ENCODE results near the gene SENP1. TPM values are rescaled to one million over a fixed set of nuclear protein-coding genes. Genes with fewer than 3 reads are reported as not detected.
"Not testable (repeated sequence)": the region's sequence is repeated elsewhere in the genome, so short reads cannot be mapped to it uniquely, and the experiment has no call there.

SENP1 gene
- total and polyA plus RNA-seq, 3 experiments from 2014 or later = 13.4 to 58.8 (median 57.3) TPM

DNA sequence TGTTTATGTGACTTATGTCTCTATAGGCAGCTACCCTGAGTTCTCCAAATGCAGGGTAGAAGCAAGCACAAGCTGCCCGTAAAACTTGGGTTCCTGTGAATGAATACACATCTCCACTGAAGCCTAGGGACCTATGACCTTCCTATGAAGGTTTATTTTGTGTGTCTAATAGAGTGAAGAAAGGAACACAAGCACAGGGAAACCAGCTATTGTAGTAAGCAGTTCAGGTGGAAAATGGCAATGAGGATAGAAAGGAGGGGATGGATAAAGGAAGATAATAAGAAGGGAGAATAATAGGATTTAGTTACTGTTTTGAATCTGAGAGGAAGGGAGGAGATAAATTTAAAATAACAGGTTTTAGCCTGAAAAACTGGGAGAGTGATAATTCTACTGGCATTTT, 15.6 kb upstream of the SENP1 start:
- no peak overlapping the region for H3K4me3 ChIP-seq (ENCODE audit: low read length)

DNA sequence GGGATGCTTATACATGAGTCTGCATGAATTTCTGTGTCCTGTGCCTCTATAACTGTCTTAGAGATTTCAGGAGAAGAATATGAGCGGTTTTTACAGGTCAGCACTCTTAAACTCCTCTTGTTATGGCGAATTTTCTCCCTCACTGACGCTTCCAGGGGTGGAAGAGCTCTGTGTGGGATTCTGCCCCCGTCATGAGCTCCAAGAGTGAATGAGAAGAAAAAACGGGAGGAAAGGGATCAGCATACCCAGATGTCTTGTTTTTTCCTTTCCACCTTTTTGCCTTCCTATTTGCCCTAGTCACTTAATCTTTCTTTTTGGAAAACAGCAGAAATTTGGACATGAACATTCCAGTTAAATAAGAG, 13.9 kb upstream of the SENP1 start:
- Histone ChIP-seq H3K9me3 (ENCODE audit: low read length) (no peaks in the 10 kb centered on the region), H3K36me3 (ENCODE audit: insufficient read depth, low read length) (no peaks in the 10 kb centered on the region), H3K27me3 (ENCODE audit: insufficient read depth, low read length, poor library complexity, severe bottlenecking) (no peaks in the 10 kb centered on the region), H3K27ac (ENCODE audit: low read depth, low read length) (no peak overlapping the region), H3K4me1 (ENCODE audit: insufficient read depth, low read length) (peaks cover 4% of the 10 kb centered on the region), H3K4me3 (ENCODE audit: low read length) (peak overlapping the region; percentile 19)
- ChIA-PET CTCF (interaction anchor here (0.9 to 1.4 kb wide), 2 partner anchors 8 to 38 kb away, joined by 3 to 4 read pairs; partner anchors contain the start of gene ASB8), POLR2A (no interaction called here)
- H3K9me3 Mint-ChIP-seq = peaks cover 0 to 1% (median 0%) of the 10 kb centered on the region in 5 donors
- peak overlapping the region in 2 of 8 donors; percentile 57 to 71 for H3K27ac Mint-ChIP-seq
- peaks cover 8 to 25% of the 10 kb centered on the region in 2 donors for H3K27me3 Mint-ChIP-seq
- no peak for DNase-seq
- peak overlapping the region; percentile 89 to 97 (median 92) for H3K4me3 Mint-ChIP-seq
- H3K36me3 Mint-ChIP-seq = peaks cover 0 to 7% (median 4%) of the 10 kb centered on the region in 3 donors
- peaks cover 15 to 23% (median 19%) of the 10 kb centered on the region in 3 donors for H3K4me1 Mint-ChIP-seq

More for the DNA sequence above, 15.6 kb upstream of the SENP1 start:
- Mint-ChIP-seq H3K9me3 (peaks cover 0 to 1% (median 0%) of the 10 kb centered on the region in 5 donors), H3K27ac (peak overlapping the region in 1 of 8 donors; percentile 0), H3K4me1 (peaks cover 15 to 23% (median 19%) of the 10 kb centered on the region in 3 donors), H3K4me3 (no peak overlapping the region), H3K36me3 (peaks cover 0 to 12% (median 9%) of the 10 kb centered on the region in 3 donors), H3K27me3 (peaks cover 0 to 17% of the 10 kb centered on the region in 2 donors)
- no peak for DNase-seq
- H3K27ac ChIP-seq (ENCODE audit: low read depth, low read length) = no peak overlapping the region
- no peaks in the 10 kb centered on the region for H3K36me3 ChIP-seq (ENCODE audit: insufficient read depth, low read length)
- peaks cover 4% of the 10 kb centered on the region for H3K4me1 ChIP-seq (ENCODE audit: insufficient read depth, low read length)
- CTCF ChIA-PET = interaction anchor here (1.2 kb wide), 1 partner anchor 16 kb away, joined by 4 read pairs; the partner anchor contains the start of gene SENP1
- H3K27me3 ChIP-seq (ENCODE audit: insufficient read depth, low read length, poor library complexity, severe bottlenecking) = no peaks in the 10 kb centered on the region
- no peaks in the 10 kb centered on the region for H3K9me3 ChIP-seq (ENCODE audit: low read length)
- POLR2A ChIA-PET = no interaction called here

DNA sequence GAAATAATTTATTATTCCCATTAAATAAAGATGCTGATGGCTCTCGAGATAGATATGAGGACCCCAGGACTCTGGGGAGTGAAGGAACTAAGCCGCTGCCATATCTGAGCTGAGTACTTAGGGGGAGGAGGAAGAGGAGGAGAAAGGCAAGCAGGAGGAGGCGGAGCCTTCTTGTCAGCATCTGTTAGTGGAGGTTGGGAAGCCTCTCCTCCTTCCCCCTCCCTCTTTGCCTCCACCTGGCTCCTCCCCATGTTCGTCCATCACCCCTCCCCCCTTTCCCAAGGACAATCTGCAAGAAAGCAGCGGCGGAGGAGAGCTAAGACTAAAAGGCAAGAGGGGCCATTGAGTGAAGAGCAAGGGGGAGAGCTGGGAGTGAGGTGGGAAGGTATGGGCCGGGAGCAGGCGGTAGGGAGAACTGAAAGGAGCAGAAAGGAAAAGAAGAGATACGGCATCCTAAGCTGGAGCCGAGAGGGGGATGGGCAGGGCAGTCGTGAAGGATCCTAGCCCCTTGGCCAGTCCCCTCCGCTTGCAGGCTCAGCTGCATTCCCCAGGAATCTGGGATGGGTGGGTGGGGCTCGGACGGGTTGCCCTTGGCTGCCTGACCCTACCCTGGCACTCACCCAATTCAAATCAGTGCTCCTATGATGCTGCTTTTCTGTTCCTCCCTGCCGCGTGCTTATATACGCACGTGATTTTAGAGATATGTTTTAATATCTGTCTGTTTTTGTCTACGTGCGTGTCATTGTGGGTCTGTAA, 13.4 kb upstream of the SENP1 start, which contains the start of gene PFKM:
Gene PFKM, plus strand, starts transcription at position 287 of the 756 bp plus-strand sequence. CDS start 3,411 bp downstream, outside the sequence.
- Mint-ChIP-seq H3K4me1 (peaks cover 15 to 23% (median 19%) of the 10 kb centered on the region in 3 donors), H3K27ac (peak within 1 kb of the TSS in 7 of 8 donors; percentile 25 to 88 (median 82)), H3K9me3 (peaks cover 0 to 1% (median 0%) of the 10 kb centered on the region in 5 donors), H3K27me3 (peaks cover 14 to 26% of the 10 kb centered on the region in 2 donors), H3K4me3 (peak within 1 kb of the TSS; percentile 89 to 97 (median 92)), H3K36me3 (peaks cover 0 to 6% (median 3%) of the 10 kb centered on the region in 3 donors)
- peak; percentile 18 to 72 (median 39) for DNase-seq
- no peaks in the 10 kb centered on the region for H3K9me3 ChIP-seq (ENCODE audit: low read length)
- POLR2A ChIA-PET = interaction anchor here (0.9 kb wide), 1 partner anchor 12 kb away, joined by 3 read pairs; no protein-coding TSS in a partner anchor
- peak within 1 kb of the TSS; percentile 2 for H3K27ac ChIP-seq (ENCODE audit: low read depth, low read length)
- H3K27me3 ChIP-seq (ENCODE audit: insufficient read depth, low read length, poor library complexity, severe bottlenecking) = no peaks in the 10 kb centered on the region
- no peaks in the 10 kb centered on the region for H3K36me3 ChIP-seq (ENCODE audit: insufficient read depth, low read length)
- CTCF ChIA-PET = interaction anchor here (1.4 kb wide), 1 partner anchor 9 kb away, joined by 4 read pairs; no protein-coding TSS in a partner anchor
- peaks cover 4% of the 10 kb centered on the region for H3K4me1 ChIP-seq (ENCODE audit: insufficient read depth, low read length)
- peak within 1 kb of the TSS; percentile 82 for H3K4me3 ChIP-seq (ENCODE audit: low read length)

DNA sequence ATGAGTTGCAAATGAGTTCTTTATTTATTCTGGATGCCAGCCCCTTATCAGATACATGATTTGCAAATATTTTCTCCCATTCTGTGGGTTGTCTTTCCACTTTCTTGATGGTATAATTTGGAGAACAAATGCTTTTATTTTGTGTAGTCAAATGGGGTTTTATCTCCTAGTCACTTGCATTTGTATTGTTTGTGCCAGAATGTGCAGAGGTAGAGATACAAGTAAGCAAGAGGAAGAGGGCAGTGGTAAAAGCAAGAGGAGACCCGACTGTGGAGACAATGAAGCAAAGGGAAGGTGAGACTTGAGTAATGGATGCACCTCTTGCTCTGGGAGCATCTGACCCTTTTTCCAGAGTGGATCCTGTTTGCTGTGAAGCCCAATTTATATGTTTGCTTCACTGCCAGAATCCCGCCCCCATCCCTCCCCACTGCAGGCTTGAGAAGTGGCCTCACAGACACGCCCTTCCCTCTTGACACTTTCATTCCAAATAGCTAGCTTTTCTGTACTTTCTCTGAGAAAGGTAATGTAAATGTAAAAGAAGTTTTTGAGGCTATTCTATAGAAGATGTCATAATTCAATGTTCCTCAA, 12.5 kb upstream of the SENP1 start:
- Mint-ChIP-seq H3K27me3 (peaks cover 18 to 26% of the 10 kb centered on the region in 2 donors), H3K9me3 (peaks cover 0 to 1% (median 0%) of the 10 kb centered on the region in 5 donors), H3K36me3 (peaks cover 0 to 5% (median 2%) of the 10 kb centered on the region in 3 donors), H3K4me3 (peak overlapping the region; percentile 89 to 97 (median 92)), H3K4me1 (peaks cover 15 to 23% (median 19%) of the 10 kb centered on the region in 3 donors), H3K27ac (peak overlapping the region in 2 of 8 donors; percentile 25 to 82)
- ChIA-PET POLR2A (interaction anchor here (0.9 kb wide), 1 partner anchor 11 kb away, joined by 3 read pairs; no protein-coding TSS in a partner anchor), CTCF (no interaction called here)
- Histone ChIP-seq H3K4me3 (ENCODE audit: low read length) (no peak overlapping the region), H3K27me3 (ENCODE audit: insufficient read depth, low read length, poor library complexity, severe bottlenecking) (no peaks in the 10 kb centered on the region), H3K27ac (ENCODE audit: low read depth, low read length) (no peak overlapping the region), H3K9me3 (ENCODE audit: low read length) (no peaks in the 10 kb centered on the region), H3K36me3 (ENCODE audit: insufficient read depth, low read length) (no peaks in the 10 kb centered on the region), H3K4me1 (ENCODE audit: insufficient read depth, low read length) (peaks cover 4% of the 10 kb centered on the region)
- no peak for DNase-seq

DNA sequence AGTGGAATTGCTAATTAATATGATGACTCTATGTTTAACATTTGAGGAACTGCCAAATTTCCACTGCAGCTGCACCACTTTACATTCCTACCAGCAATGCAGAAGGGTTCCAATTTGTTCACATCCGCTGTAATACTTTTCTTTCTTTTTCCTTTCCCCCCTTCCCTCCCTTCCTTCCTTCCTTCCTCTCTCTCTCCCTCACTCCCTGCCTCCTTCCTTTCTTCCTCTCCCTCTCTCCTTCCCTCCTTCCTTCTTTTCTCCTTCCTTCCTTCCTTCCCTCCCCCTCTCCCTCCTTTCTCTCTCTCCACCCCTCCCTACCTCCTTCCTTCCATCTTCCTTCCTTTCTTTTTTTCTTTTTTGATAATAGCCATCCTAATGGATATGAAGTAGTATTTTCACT, 10.1 kb upstream of the SENP1 start:
- ChIA-PET POLR2A (no interaction called here), CTCF (no interaction called here)
- H3K4me3 Mint-ChIP-seq = no peak overlapping the region
- no peak overlapping the region for H3K27ac Mint-ChIP-seq
- Histone ChIP-seq H3K4me3 (ENCODE audit: low read length) (no peak overlapping the region), H3K36me3 (ENCODE audit: insufficient read depth, low read length) (no peaks in the 10 kb centered on the region), H3K27me3 (ENCODE audit: insufficient read depth, low read length, poor library complexity, severe bottlenecking) (no peaks in the 10 kb centered on the region), H3K9me3 (ENCODE audit: low read length) (no peaks in the 10 kb centered on the region), H3K4me1 (ENCODE audit: insufficient read depth, low read length) (peaks cover 4% of the 10 kb centered on the region), H3K27ac (ENCODE audit: low read depth, low read length) (no peak overlapping the region)
- peaks cover 18 to 26% of the 10 kb centered on the region in 2 donors for H3K27me3 Mint-ChIP-seq
- peaks cover 0 to 1% (median 0%) of the 10 kb centered on the region in 5 donors for H3K9me3 Mint-ChIP-seq
- H3K4me1 Mint-ChIP-seq = peaks cover 15 to 23% (median 19%) of the 10 kb centered on the region in 3 donors
- DNase-seq = no peak
- H3K36me3 Mint-ChIP-seq = no peaks in the 10 kb centered on the region

DNA sequence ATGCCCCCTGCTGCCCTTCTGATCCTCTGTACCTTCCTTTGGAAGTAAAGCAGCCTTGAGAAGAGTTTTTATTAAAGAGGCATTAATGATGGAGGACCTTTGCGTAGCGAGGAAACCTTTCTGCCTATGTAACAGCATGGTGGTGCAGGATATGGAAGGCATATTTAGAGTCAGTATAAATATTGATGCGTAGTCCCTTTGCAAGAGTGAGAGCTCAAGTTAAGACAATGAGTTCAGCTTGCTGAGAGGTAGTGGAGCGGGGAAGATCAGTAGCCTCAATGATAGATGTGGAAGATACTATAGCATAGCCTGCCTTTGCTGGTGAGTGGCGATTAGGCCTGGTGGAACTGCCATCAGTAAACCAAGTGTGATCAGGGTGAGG, 5.4 kb upstream of the SENP1 start:
- POLR2A ChIA-PET; H3K36me3 Mint-ChIP-seq; H3K9me3 ChIP-seq (ENCODE audit: low read length); H3K4me3 Mint-ChIP-seq; H3K27ac ChIP-seq (ENCODE audit: low read depth, low read length); H3K27ac Mint-ChIP-seq; H3K4me3 ChIP-seq (ENCODE audit: low read length); DNase-seq; H3K27me3 ChIP-seq (ENCODE audit: insufficient read depth, low read length, poor library complexity, severe bottlenecking); H3K36me3 ChIP-seq (ENCODE audit: insufficient read depth, low read length); H3K9me3 Mint-ChIP-seq: not testable (repeated sequence)
- H3K27me3 Mint-ChIP-seq = peaks cover 9 to 18% of the 10 kb centered on the region in 2 donors
- peaks cover 12% of the 10 kb centered on the region for H3K4me1 ChIP-seq (ENCODE audit: insufficient read depth, low read length)
- peaks cover 13 to 25% (median 16%) of the 10 kb centered on the region in 3 donors for H3K4me1 Mint-ChIP-seq
- CTCF ChIA-PET = interaction anchor here (1.0 kb wide), 1 partner anchor 78 kb away, joined by 3 read pairs; no protein-coding TSS in a partner anchor

DNA sequence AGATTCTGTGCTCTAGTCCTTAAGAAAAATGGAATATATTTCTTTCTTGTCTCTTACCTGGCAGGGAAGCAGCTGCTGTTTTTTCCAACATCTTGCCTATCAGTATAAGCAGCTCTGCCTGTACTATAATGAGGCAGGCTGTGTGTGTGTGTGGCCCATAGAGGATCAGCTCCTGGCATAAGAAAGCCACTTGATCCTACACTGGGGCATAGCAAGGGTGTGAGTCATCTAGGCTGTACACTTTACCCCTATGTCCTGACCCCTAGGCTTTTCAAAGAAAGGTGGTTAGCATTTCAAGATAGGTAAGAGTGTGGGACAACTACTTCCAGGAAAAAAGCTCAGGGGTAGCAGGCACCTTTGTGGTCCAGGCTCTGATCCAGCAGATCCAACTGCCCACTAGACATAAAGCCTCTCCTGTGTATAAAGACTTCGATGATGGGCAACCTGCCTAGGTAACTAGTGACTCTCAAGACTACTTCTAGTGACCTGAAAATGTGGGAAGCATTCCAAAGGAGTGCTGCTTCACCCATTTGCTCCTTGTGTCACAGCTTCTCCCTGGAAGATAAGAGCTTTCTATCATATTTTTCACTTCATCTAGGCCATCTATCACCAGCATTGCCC, 4.9 kb upstream of the SENP1 start:
- Histone ChIP-seq H3K36me3 (ENCODE audit: insufficient read depth, low read length) (no peaks in the 10 kb centered on the region), H3K9me3 (ENCODE audit: low read length) (no peaks in the 10 kb centered on the region), H3K4me1 (ENCODE audit: insufficient read depth, low read length) (peaks cover 12% of the 10 kb centered on the region), H3K27ac (ENCODE audit: low read depth, low read length) (no peak overlapping the region), H3K4me3 (ENCODE audit: low read length) (no peak overlapping the region), H3K27me3 (ENCODE audit: insufficient read depth, low read length, poor library complexity, severe bottlenecking) (no peaks in the 10 kb centered on the region)
- Mint-ChIP-seq H3K4me3 (peak overlapping the region in 1 of 7 donors; percentile 32), H3K36me3 (peaks cover 0 to 5% (median 2%) of the 10 kb centered on the region in 3 donors), H3K27me3 (peaks cover 8 to 18% of the 10 kb centered on the region in 2 donors), H3K4me1 (peaks cover 15 to 27% (median 19%) of the 10 kb centered on the region in 3 donors), H3K27ac (peak overlapping the region in 1 of 8 donors; percentile 18), H3K9me3 (peaks cover 0 to 1% (median 0%) of the 10 kb centered on the region in 5 donors)
- no peak for DNase-seq
- ChIA-PET POLR2A (no interaction called here), CTCF (interaction anchor here (1.0 kb wide), 1 partner anchor 79 kb away, joined by 3 read pairs; no protein-coding TSS in a partner anchor)

All from CD8-positive, alpha-beta memory T cell (primary cell).